Gastroesophageal sphincter (tissue), 4 donors: ENCODE data around the gene SYTL3. TPM values are rescaled to one million over a fixed set of nuclear protein-coding genes. Genes with fewer than 3 reads are reported as not detected.

Source experiments
- ATAC-seq: fragments of 150-250 bp; one replicate; pipeline ENCODE4 v1.9.1; 2016; ENCODE audit warnings: mild to moderate bottlenecking, moderate library complexity
- H3K27ac ChIP-seq, 4 donors: fragments of 200-600 bp; sonication (generic) in 3 of 4; 1 replicate in 3 of 4; 2 replicates in 1 of 4; pipeline ENCODE4 v1.5.1; 2016 to 2019
- H3K27me3 ChIP-seq: fragments of 200-600 bp; sonication (generic); one replicate; pipeline ENCODE4 v1.5.1; 2019
- H3K36me3 ChIP-seq, 2 donors: fragments of 200-600 bp; sonication (generic); one replicate each; pipeline ENCODE4 v1.5.1; 2019; ENCODE audit warnings: control low read depth in 1 of 2
- H3K4me1 ChIP-seq, 3 donors: fragments of 200-600 bp; sonication (generic); 1 replicate in 2 of 3; 2 replicates in 1 of 3; pipeline ENCODE4 v1.5.1; 2016 to 2019; ENCODE audit warnings: control low read depth in 2 of 3
- H3K4me3 ChIP-seq, 2 donors: fragments of 200-600 bp; sonication (generic); one replicate each; pipeline ENCODE4 v1.5.1; 2019; ENCODE audit warnings: mild to moderate bottlenecking in 1 of 2, moderate library complexity in 1 of 2
- H3K9me3 ChIP-seq, 3 donors: fragments of 200-600 bp; sonication (generic); one replicate each; pipeline ENCODE4 v1.5.1; 2017 to 2019; ENCODE audit warnings: control low read depth in 2 of 3
- EP300 ChIP-seq: sonication (generic); formaldehyde crosslinking; IDR thresholded peaks from one replicate; pipeline ENCODE4 v1.6.1; 2017; ENCODE audit warnings: antibody characterized with exemption, mild to moderate bottlenecking
- POLR2A ChIP-seq, 2 donors: fragments of 450-650 bp; IDR thresholded peaks; one replicate each; pipeline ENCODE4 v1.6.1; 2017; ENCODE audit warnings: antibody characterized with exemption in 2 of 2, mild to moderate bottlenecking in 2 of 2, moderate library complexity in 1 of 2
- POLR2AphosphoS5 ChIP-seq: sonication (generic); formaldehyde crosslinking; IDR thresholded peaks from one replicate; pipeline ENCODE4 v1.6.1; 2017; ENCODE audit warnings: antibody characterized with exemption
- WGBS, 2 donors: methylation state at CpG; one replicate each; pipeline ENCODE4 v1.1.5; 2018; ENCODE audit warnings: low coverage in 1 of 2; 5-methylcytosine and 5-hydroxymethylcytosine counted together
- total RNA-seq, 4 donors: library from RNA; depleted of rRNA; stranded (reverse); fragments of >200 nt; gene quantifications; one replicate each; pipeline ENCODE4 v1.1.0, GENCODE V29; 2016
- TF ChIP-seq, protein P1 (sequence below), 4 experiments: fragments of 200-600 bp in 2 of 4; fragments of 450-650 bp in 2 of 4; sonication (generic) in 1 of 4; IDR thresholded peaks; one replicate each; pipeline ENCODE4 v1.5.1; 2017 to 2019; ENCODE audit warnings: antibody characterized with exemption in 4 of 4, mild to moderate bottlenecking in 2 of 4, moderate library complexity in 2 of 4

Gene SYTL3
- total RNA-seq, 4 donors from 2014 or later = 1.9 to 5.9 (median 4.5) TPM

DNA sequence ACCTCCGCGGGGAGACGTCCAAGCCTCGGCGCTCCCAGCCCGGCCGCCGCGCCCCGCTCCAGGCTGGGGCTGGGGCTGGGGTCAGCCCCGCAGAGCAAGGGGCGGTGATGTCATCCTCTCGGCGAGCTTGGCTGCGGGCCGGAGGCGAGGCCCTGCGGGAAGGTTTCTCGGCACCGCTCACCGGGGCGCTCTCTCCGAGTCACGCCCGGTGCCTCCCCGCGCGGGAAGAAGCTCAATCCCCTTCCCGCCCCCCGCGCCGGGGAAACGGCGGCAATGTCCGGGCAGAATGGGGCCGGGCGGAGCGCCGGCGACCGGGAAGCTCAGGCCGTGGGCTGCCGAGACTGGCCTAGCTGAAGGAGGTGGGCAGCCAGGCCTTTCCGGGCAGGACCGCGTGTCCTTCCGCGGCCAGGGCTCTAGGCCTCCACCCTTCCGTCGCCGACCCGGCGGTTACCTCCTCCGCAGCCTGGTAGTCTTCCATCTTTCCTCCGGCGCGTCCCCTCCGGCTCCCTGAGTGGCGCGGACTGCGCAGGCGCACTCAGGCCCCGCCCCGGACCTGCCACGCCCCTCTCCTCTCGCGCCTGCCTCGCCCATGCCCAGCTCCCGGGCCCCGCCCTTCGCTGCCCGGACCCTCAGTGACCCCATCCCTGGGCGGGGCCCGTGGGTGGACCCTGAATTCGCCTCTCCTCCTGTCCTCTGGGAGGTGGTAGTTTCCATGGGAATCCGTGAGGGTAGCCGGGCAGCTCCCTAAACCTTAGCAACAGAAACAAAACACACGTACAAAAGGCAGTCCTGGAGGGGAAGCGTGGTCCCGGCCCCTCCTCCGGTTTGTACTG, 5.4 kb upstream of the SYTL3 start, which contains the start of gene DYNLT1:
TSS of gene DYNLT1 (minus strand) at position 513 of the 833 bp plus-strand sequence. CDS start at position 478, 35 bp downstream.
- TF ChIP-seq POLR2A (IDR thresholded peaks at IDR 0.05) = peak; percentile 93 to 97
- peak; percentile 97 for TF ChIP-seq POLR2AphosphoS5
- TF ChIP-seq, protein P1, sequence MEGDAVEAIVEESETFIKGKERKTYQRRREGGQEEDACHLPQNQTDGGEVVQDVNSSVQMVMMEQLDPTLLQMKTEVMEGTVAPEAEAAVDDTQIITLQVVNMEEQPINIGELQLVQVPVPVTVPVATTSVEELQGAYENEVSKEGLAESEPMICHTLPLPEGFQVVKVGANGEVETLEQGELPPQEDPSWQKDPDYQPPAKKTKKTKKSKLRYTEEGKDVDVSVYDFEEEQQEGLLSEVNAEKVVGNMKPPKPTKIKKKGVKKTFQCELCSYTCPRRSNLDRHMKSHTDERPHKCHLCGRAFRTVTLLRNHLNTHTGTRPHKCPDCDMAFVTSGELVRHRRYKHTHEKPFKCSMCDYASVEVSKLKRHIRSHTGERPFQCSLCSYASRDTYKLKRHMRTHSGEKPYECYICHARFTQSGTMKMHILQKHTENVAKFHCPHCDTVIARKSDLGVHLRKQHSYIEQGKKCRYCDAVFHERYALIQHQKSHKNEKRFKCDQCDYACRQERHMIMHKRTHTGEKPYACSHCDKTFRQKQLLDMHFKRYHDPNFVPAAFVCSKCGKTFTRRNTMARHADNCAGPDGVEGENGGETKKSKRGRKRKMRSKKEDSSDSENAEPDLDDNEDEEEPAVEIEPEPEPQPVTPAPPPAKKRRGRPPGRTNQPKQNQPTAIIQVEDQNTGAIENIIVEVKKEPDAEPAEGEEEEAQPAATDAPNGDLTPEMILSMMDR (IDR thresholded peaks at IDR 0.05) = no peak
- no peak for TF ChIP-seq EP300
- peak; percentile 96 for ATAC-seq
- no peaks in the 10 kb centered on the region for H3K9me3 ChIP-seq
- no CpG with 5 or more reads among the region's 81 CpGs for WGBS, 2 donors
- H3K4me1 ChIP-seq = peaks cover 9 to 60% (median 12%) of the 10 kb centered on the region in 3 donors
- no peaks in the 10 kb centered on the region for H3K27me3 ChIP-seq
- H3K27ac ChIP-seq = peak within 1 kb of the TSS; percentile 92 to 99 (median 97)
- peak within 1 kb of the TSS; percentile 78 to 82 for H3K4me3 ChIP-seq
- no peaks in the 10 kb centered on the region for H3K36me3 ChIP-seq

DNA sequence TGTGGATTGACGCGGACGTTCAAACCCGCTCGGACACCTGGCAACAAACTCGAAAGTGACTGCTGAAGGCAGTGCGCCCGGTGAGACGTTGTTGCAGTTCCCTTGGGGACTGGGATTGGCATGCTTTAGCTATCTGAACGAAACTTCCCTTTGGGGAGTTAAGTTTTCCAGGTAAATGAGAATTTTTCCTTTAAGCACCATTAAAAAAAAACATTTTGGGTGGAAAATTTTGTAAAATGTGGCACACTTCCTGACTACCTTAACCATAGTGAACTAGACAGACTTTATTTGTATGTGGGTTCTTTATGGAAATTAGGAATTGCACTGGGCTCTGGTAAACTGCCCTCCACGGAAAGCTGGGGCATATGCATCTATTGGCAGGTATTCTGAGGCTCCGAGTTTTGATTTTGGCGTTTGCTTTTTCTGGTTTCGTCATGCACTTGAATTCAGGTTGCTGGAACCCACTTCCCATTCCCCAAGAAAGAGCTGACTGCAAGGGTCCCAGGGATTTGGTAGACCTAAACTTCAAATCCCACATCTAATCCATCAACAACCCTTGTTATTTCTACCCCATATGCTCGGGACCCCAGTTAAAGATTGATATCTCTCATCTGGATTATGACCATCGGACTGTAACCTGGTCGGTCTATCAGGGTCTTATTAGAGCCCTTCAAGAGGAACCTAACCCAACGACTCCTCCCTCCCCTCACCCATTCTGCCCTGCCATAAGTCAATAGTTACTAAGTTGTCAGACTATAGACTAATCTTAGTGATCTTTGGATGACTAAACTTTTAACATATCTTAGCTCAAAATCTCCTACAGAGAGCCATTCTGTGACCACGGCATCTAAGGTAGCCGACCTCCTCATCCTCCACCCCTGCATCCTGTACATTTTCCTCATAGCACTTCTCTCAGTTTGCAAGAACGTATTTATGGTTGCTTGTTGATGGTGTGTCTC, 4.5 kb upstream of the SYTL3 start:
- no peaks in the 10 kb centered on the region for H3K9me3 ChIP-seq
- H3K36me3 ChIP-seq = no peaks in the 10 kb centered on the region
- WGBS, 2 donors = 27 to 30% methylated on average over 11 to 19 of the region's 21 CpGs
- peaks cover 9 to 51% (median 12%) of the 10 kb centered on the region in 3 donors for H3K4me1 ChIP-seq
- peak overlapping the region; percentile 92 to 99 (median 97) for H3K27ac ChIP-seq
- H3K27me3 ChIP-seq = no peaks in the 10 kb centered on the region
- peak overlapping the region; percentile 78 to 82 for H3K4me3 ChIP-seq
- no peak for ATAC-seq
- TF ChIP-seq EP300 (no peak), POLR2A (IDR thresholded peaks at IDR 0.05) (no peak), POLR2AphosphoS5 (no peak)
- TF ChIP-seq, protein P1 (IDR thresholded peaks at IDR 0.05) = no peak

DNA sequence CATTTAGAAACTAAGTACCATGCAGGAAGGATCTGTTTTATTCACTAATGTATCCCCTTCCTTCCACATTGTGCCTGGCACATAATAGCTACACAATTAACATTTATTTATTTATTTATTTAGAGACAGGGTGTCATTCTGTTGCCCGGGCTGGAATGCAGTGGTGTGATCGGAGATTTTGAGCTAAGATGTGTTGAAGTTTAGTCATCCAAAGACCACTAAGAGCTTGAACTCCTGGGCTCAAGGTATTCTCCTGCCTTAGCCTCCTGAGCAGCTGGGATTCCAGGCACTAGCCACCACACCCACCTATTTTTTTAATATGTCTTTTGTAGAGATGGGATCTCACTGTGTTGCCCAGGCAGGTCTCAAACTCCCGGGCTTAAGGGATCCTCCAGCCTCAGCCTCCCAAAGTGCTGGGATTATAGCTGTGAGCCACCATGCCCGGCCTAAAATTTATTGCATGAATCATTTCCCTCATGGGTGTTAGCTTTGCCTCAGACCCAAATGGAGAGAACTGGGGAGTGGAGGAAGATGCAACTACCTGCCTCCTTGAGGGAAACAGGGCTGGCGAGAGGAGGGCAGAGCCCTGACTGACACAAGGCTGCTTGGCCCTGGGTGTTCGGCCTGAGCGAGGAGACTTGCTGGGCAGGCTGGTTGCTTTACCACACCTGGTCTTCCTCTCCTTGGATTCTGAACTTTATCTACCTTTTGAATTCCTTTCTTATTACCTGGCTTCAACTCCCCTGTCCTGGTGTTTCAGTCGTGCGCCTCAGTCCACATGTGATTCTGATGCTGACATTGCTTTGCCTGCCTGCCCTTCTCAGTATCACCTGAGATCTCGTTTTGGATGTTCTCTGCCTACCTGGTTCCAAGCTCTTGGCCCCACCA, 3.6 kb upstream of the SYTL3 start:
- ATAC-seq = no peak
- Histone ChIP-seq H3K36me3 (no peaks in the 10 kb centered on the region), H3K27ac (peak overlapping the region in 3 of 4 donors; percentile 32 to 99 (median 97)), H3K9me3 (no peaks in the 10 kb centered on the region), H3K4me1 (peaks cover 9 to 42% (median 12%) of the 10 kb centered on the region in 3 donors), H3K27me3 (no peaks in the 10 kb centered on the region), H3K4me3 (no peak overlapping the region)
- 88 to 93% methylated on average over 6 to 7 of the region's 10 CpGs for WGBS, 2 donors
- TF ChIP-seq POLR2AphosphoS5 (no peak), EP300 (no peak), POLR2A (IDR thresholded peaks at IDR 0.05) (no peak)
- TF ChIP-seq, protein P1 (IDR thresholded peaks at IDR 0.05) = no peak

DNA sequence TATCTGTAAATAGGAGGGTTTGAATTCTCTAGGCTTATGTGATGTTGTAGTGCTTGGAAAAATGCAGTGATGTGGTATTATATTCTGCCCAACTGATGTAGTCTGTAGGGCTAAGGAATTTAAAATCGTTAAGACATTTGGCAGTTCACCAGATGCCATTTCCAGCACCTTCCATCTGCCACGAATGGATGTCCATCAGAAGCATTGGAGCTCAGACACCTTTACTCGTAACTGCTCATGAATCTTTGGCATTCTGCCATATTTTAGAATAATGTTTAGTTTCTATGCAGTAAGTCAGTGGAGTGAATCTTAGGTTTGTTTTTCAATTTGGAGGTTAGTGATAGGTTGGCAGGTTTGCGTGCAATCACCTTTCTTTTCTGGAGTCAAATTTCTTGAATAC, 2.4 kb upstream of the SYTL3 start:
- Histone ChIP-seq H3K36me3 (no peaks in the 10 kb centered on the region), H3K4me1 (peaks cover 4 to 30% (median 6%) of the 10 kb centered on the region in 3 donors), H3K9me3 (no peaks in the 10 kb centered on the region), H3K27ac (peak overlapping the region in 3 of 4 donors; percentile 9 to 64 (median 43)), H3K4me3 (no peak overlapping the region), H3K27me3 (no peaks in the 10 kb centered on the region)
- ATAC-seq = no peak
- 37 to 40% methylated on average over 3 to 4 of the region's 4 CpGs for WGBS, 2 donors
- no peak for TF ChIP-seq POLR2AphosphoS5
- no peak for TF ChIP-seq POLR2A (IDR thresholded peaks at IDR 0.05)
- TF ChIP-seq, protein P1 (IDR thresholded peaks at IDR 0.05) = no peak
- no peak for TF ChIP-seq EP300
